GM12864 (cell line): Measurements from ENCODE around the gene TBC1D17.

Experiments used
- DNase-seq: peaks from one replicate; pipeline ENCODE4 v3.0.0-alpha.2; 2011; ENCODE audit warnings: low read depth
- H3K4me3 ChIP-seq: 2 replicates; pipeline ENCODE4 v1.5.1; 2011; ENCODE audit warnings: mild to moderate bottlenecking, low read depth, low read length, control low read depth
- TF ChIP-seq, protein P1 (sequence below): IDR thresholded peaks from 2 replicates; pipeline ENCODE4 v1.5.1; 2011; ENCODE audit warnings: low read depth, mild to moderate bottlenecking, moderate library complexity, low read length, control low read depth, inconsistent platforms; ENCODE audit errors: missing control alignments

TBC1D17 gene

DNA sequence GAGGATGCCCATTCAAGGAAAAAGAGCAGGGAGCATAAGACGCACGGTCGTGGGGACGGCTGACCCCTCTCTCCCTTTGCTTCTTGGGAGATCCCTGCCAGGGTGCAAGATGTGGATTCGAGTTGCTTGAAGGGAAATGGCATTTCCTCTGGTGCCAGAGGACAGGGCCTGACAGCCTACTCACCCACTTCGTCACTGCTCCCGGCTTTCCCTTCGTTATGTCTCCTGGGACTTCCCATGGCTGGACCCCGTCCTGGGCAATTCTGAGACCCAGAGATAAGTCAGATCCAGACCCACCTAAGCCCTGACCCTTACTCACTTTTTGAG lies 1.2 kb downstream of the TBC1D17 start:
- peak overlapping the region; percentile 64 for H3K4me3 ChIP-seq
- TF ChIP-seq, protein P1, sequence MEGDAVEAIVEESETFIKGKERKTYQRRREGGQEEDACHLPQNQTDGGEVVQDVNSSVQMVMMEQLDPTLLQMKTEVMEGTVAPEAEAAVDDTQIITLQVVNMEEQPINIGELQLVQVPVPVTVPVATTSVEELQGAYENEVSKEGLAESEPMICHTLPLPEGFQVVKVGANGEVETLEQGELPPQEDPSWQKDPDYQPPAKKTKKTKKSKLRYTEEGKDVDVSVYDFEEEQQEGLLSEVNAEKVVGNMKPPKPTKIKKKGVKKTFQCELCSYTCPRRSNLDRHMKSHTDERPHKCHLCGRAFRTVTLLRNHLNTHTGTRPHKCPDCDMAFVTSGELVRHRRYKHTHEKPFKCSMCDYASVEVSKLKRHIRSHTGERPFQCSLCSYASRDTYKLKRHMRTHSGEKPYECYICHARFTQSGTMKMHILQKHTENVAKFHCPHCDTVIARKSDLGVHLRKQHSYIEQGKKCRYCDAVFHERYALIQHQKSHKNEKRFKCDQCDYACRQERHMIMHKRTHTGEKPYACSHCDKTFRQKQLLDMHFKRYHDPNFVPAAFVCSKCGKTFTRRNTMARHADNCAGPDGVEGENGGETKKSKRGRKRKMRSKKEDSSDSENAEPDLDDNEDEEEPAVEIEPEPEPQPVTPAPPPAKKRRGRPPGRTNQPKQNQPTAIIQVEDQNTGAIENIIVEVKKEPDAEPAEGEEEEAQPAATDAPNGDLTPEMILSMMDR = no peak
- DNase-seq = no peak

DNA sequence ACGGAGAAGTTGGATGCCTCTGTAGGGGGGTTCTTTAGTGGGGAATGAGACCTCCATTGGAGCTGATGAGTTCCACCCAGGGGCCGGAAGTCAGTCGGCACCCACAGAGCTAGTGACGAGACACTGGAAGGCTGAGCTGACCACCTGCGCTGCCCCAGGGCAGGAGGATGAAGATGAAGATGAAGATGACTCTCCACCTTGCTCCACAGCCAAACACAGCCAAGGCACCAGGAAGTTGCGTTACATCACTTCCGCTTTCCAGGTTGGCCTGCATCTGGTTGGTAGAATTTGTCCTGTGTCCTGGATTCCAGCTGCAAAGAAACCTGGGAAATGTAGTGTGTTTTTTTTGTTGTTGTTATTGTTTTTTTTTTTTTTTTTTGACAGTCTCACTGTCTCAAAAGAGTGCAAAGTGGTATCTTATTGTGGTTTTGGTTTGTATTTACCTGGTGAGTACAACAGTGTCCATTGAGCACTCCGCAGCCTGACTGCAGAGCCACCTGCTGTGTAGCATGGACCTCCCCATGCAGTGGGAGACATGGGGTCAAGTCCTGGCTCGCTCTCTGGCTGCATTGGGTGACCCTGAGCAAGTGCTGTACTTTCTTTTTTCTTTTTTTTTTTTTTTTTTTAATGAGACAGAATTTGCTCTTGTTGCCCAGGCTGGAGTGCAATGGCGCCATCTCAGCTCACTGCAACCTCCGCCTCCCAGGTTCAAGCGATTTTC lies 1.9 kb downstream of the TBC1D17 start:
- TF ChIP-seq, protein P1 = no peak
- DNase-seq = peak; percentile 64
- H3K4me3 ChIP-seq = peak overlapping the region; percentile 64

DNA sequence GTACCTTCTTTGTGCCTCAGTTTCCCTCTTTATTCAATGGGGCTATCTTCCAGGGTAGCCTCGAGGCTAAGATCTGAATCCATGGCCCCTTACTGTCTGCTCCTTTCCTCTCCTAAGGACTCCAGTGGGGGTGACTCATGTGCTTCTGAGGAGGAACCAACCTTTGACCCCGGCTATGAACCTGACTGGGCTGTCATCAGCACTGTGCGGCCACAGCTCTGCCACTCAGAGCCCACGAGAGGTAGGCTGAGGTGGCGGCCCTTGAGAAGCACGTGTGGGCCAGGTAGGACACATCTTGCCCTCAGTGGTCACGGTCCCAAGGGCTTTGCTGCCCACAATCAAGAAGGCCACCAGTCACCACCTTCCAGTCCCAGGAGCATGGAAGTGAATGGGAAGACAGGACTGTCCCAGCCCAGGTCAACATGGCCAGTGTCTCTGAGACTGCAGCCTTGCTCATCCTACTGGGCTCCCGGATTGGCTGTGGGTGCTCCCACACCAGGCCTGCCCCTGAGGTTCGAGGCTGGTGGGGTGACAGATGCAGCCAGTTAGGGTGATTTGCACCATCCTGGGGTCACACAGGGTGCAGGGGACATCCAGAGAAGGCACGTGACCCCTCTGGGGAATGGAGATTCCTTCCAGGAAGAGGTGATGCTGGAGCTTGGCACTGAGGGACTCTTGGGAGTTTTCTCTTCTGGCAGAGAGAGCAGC lies 2.8 kb downstream of the TBC1D17 start:
- H3K4me3 ChIP-seq = no peak overlapping the region
- TF ChIP-seq, protein P1 = no peak
- DNase-seq = no peak

DNA sequence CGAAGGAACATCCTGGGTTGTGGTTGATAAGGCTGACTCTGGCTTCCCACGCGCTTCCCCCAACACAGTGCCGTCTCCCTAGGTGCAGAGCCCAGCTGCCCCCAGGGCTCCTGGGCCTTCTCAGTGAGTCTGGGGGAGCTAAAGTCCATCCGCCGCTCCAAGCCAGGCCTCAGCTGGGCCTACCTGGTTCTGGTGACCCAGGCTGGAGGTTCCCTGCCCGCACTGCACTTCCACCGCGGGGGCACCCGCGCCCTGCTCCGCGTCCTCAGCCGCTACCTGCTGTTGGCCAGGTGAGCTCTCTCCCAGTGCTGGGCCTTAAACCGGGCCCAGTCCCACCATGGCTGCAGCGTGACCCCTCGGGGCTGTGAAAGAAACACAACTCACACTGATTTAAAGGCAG lies 3.7 kb downstream of the TBC1D17 start:
- no peak overlapping the region for H3K4me3 ChIP-seq
- DNase-seq = no peak

DNA sequence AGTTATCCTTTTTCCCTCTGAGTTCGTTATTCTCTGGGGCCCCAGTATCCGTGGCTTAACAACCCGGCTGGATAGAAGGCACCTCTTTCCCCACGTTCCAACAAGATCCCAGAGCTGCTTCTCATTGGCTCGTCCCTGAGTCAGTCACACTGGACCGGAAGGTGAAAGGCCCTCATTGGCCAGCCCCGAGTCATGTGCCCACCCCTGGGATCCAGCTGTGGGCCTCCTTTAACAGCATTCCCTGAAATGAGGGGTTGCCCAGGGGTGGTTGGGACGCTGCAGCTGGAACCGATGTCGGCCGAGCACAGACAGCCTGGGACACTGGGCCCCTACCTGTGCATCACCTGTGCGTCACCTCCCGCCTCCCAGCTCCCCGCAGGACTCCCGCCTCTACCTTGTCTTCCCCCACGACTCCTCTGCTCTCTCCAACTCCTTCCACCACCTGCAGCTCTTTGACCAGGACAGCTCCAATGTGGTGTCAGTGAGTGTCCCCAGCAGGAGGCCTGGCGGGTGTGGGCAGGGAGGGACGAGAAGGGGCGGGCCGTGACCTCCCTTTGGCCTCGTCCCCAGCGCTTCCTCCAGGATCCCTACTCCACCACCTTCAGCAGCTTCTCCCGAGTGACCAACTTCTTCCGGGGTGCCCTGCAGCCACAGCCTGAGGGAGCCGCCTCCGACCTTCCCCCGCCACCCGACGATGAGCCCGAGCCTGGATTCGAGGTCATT lies 4.3 kb downstream of the TBC1D17 start:
- H3K4me3 ChIP-seq = no peak overlapping the region
- DNase-seq = no peak
- TF ChIP-seq, protein P1 = no peak

More for the DNA sequence above, 3.7 kb downstream of the TBC1D17 start:
- TF ChIP-seq, protein P1 = no peak

DNA sequence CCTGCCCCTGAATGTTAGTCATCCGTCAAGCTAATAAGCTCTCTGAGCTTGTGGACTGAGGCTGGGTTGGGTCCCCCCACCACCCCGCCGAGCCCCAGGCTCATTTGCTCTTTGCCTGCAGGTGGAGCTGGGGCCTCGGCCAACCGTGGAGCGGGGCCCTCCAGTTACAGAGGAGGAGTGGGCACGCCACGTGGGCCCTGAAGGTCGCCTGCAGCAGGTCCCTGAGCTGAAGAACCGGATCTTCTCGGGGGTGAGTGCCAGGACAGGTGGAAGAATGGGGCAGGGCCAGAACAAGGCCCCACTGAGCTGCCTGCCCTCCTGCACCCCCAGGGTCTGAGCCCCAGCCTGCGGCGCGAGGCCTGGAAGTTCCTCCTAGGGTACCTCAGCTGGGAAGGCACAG lies 5.1 kb downstream of the TBC1D17 start:
- DNase-seq = no peak
- TF ChIP-seq, protein P1 = no peak
- H3K4me3 ChIP-seq = no peak overlapping the region
